Measurements from ENCODE around the gene IMPA2. TPM values are rescaled to one million over a fixed set of nuclear protein-coding genes. Genes with fewer than 3 reads are reported as not detected.

Gene IMPA2
- total and polyA plus RNA-seq, 10 of the 15 experiments (the other 5 are each of a cell fraction or from before 2014, with no cell fraction given), result 0.24 to 21.0 (median 11.4) TPM

DNA sequence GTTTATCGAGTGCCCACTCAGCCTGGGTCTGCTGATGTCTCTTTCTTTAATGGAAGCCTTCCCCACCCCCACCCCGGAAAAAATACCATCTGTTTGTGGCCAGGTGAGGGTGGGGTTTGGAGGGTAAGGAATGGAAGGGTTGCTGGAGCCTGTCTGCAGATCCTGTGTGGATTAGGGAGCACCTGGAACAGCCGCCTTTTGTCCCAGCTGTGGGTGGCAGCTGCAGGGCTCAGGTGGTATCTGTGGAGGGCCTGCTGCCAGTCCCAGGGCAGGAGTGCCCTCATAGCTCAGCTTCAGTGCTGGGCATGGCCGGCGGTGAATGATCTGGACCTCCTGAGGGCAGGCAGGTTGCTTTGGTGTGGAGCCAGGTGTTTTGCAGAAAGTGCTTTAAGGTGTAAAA, 45.3 kb downstream of the IMPA2 start:
- H3K4me2 ChIP-seq (ENCODE audit: control insufficient read depth, insufficient read depth), result no peak overlapping the region
- H2AFZ ChIP-seq (ENCODE audit: control insufficient read depth, low read depth, low read length), result no peak overlapping the region
- no peaks in the 10 kb centered on the region for H3K79me2 ChIP-seq (ENCODE audit: control insufficient read depth, insufficient read depth, low read length)
- H4K20me1 ChIP-seq (ENCODE audit: control insufficient read depth, insufficient read depth), result no peaks in the 10 kb centered on the region
- ATAC-seq, result no peak
- POLR2A ChIA-PET, result interaction anchor here (0.7 kb wide), 1 partner anchor 71 kb away, joined by 3 read pairs; no protein-coding TSS in a partner anchor
- no peak overlapping the region for H3K27ac ChIP-seq (ENCODE audit: control insufficient read depth, insufficient read depth)
- 78% methylated on average over 5 of the region's 5 CpGs for WGBS (ENCODE audit: insufficient coverage, insufficient replicate concordance, low lambda C conversion rate, missing lambda C conversion rate)
- FAIRE-seq, result no peak
- in situ Hi-C loops (cut with MboI), result no loop called here
- no peak overlapping the region for H3K4me3 ChIP-seq
- no peaks in the 10 kb centered on the region for H3K27me3 ChIP-seq (replicated peaks in 1 of 2; ENCODE audit: control insufficient read depth in 2 of 2, insufficient read depth in 2 of 2, low read length in 1 of 2)
- SMC1A ChIA-PET (ENCODE audit: uncharacterized antibody, unreplicated experiment), result no interaction called here
- intact Hi-C loops (cut with micrococcal nuclease; ENCODE audit: unreplicated experiment), result no loop called here
- no peaks in the 10 kb centered on the region for H3K4me1 ChIP-seq (ENCODE audit: control insufficient read depth, insufficient read depth, low read length)
- no peaks in the 10 kb centered on the region for H3K9me3 ChIP-seq (replicated peaks; ENCODE audit: control insufficient read depth, insufficient read depth, low read length)
- RAD21 ChIA-PET (ENCODE audit: unreplicated experiment), result no interaction called here
- DNase-seq (ENCODE audit: low read depth, low spot score), result no peak
- H3K36me3 ChIP-seq (ENCODE audit: control insufficient read depth in 2 of 2, insufficient read depth in 2 of 2, low read length in 1 of 2), result no peaks in the 10 kb centered on the region
- H3K9ac ChIP-seq (ENCODE audit: control insufficient read depth, insufficient read depth, low read length), result no peak overlapping the region
- BruUV-seq (replicated peaks), result no TSS peak
- TF ChIP-seq, protein P1, sequence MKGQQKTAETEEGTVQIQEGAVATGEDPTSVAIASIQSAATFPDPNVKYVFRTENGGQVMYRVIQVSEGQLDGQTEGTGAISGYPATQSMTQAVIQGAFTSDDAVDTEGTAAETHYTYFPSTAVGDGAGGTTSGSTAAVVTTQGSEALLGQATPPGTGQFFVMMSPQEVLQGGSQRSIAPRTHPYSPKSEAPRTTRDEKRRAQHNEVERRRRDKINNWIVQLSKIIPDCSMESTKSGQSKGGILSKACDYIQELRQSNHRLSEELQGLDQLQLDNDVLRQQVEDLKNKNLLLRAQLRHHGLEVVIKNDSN (IDR thresholded peaks at IDR 0.05; ENCODE audit: borderline replicate concordance, extremely low read length, insufficient read depth, low read depth, low read length), result no peak
- TF ChIP-seq, protein P2, sequence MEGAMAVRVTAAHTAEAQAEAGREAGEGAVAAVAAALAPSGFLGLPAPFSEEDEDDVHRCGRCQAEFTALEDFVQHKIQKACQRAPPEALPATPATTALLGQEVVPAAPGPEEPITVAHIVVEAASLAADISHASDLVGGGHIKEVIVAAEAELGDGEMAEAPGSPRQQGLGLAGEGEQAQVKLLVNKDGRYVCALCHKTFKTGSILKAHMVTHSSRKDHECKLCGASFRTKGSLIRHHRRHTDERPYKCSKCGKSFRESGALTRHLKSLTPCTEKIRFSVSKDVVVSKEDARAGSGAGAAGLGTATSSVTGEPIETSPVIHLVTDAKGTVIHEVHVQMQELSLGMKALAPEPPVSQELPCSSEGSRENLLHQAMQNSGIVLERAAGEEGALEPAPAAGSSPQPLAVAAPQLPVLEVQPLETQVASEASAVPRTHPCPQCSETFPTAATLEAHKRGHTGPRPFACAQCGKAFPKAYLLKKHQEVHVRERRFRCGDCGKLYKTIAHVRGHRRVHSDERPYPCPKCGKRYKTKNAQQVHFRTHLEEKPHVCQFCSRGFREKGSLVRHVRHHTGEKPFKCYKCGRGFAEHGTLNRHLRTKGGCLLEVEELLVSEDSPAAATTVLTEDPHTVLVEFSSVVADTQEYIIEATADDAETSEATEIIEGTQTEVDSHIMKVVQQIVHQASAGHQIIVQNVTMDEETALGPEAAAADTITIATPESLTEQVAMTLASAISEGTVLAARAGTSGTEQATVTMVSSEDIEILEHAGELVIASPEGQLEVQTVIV (IDR thresholded peaks at IDR 0.05; ENCODE audit: borderline replicate concordance, partially characterized antibody), result no peak
- TF ChIP-seq ZSCAN29 (IDR thresholded peaks at IDR 0.05), result no peak
- TF ChIP-seq, protein P3, sequence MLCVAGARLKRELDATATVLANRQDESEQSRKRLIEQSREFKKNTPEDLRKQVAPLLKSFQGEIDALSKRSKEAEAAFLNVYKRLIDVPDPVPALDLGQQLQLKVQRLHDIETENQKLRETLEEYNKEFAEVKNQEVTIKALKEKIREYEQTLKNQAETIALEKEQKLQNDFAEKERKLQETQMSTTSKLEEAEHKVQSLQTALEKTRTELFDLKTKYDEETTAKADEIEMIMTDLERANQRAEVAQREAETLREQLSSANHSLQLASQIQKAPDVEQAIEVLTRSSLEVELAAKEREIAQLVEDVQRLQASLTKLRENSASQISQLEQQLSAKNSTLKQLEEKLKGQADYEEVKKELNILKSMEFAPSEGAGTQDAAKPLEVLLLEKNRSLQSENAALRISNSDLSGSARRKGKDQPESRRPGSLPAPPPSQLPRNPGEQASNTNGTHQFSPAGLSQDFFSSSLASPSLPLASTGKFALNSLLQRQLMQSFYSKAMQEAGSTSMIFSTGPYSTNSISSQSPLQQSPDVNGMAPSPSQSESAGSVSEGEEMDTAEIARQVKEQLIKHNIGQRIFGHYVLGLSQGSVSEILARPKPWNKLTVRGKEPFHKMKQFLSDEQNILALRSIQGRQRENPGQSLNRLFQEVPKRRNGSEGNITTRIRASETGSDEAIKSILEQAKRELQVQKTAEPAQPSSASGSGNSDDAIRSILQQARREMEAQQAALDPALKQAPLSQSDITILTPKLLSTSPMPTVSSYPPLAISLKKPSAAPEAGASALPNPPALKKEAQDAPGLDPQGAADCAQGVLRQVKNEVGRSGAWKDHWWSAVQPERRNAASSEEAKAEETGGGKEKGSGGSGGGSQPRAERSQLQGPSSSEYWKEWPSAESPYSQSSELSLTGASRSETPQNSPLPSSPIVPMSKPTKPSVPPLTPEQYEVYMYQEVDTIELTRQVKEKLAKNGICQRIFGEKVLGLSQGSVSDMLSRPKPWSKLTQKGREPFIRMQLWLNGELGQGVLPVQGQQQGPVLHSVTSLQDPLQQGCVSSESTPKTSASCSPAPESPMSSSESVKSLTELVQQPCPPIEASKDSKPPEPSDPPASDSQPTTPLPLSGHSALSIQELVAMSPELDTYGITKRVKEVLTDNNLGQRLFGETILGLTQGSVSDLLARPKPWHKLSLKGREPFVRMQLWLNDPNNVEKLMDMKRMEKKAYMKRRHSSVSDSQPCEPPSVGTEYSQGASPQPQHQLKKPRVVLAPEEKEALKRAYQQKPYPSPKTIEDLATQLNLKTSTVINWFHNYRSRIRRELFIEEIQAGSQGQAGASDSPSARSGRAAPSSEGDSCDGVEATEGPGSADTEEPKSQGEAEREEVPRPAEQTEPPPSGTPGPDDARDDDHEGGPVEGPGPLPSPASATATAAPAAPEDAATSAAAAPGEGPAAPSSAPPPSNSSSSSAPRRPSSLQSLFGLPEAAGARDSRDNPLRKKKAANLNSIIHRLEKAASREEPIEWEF (IDR thresholded peaks at IDR 0.05; ENCODE audit: insufficient replicate concordance, low read depth, low read length), result no peak
- TF ChIP-seq WRNIP1 (IDR thresholded peaks at IDR 0.05; ENCODE audit: borderline replicate concordance, low read depth, low read length), result no peak
- CTCF ChIA-PET, result interaction anchor here (0.9 kb wide), 1 partner anchor 293 kb away, joined by 6 read pairs; no protein-coding TSS in a partner anchor

All from GM12878 (cell line).